Stimulated activated CD4-positive, alpha-beta T cell treated with anti-CD3 and anti-CD28 coated beads, Interleukin-2, amount 100 ng/mL, for 48 hours (primary cell): ENCODE results near the gene GPD1L.
"Not testable (repeated sequence)": the region's sequence is repeated elsewhere in the genome, so short reads cannot be mapped to it uniquely, and the experiment has no call there.

ENCODE experiments used
- DNase-seq, 2 donors: peaks; one replicate each; pipeline ENCODE4 v3.0.0-alpha.2; 2020

Gene GPD1L

GRCh38 chr3:32106929-32107362 lies 526 bp downstream of the GPD1L start:
- DNase-seq = no peak

GRCh38 chr3:32108224-32108623 lies 1.8 kb downstream of the GPD1L start:
- not testable (repeated sequence) for DNase-seq

GRCh38 chr3:32109256-32109655 lies 2.8 kb downstream of the GPD1L start:
- no peak for DNase-seq

GRCh38 chr3:32110233-32110760 lies 3.9 kb downstream of the GPD1L start:
- no peak for DNase-seq

- no peak for DNase-seq
These were observed 5.1 kb downstream of the GPD1L start for GRCh38 chr3:32111560-32111959.

- no peak for DNase-seq
These were observed 7.1 kb downstream of the GPD1L start for GRCh38 chr3:32113566-32113965.

GRCh38 chr3:32113981-32114545 lies 7.6 kb downstream of the GPD1L start:
- DNase-seq = no peak

- peak; percentile 29 to 32 for DNase-seq
These were observed 8.3 kb downstream of the GPD1L start for GRCh38 chr3:32114546-32115386.

- DNase-seq = no peak
These were observed 10.9 kb downstream of the GPD1L start for GRCh38 chr3:32117320-32117719.

GRCh38 chr3:32118215-32118614 lies 11.8 kb downstream of the GPD1L start:
- no peak for DNase-seq

- DNase-seq = no peak
These were observed 14.1 kb downstream of the GPD1L start for GRCh38 chr3:32120471-32120870.

- no peak for DNase-seq
These were observed 14.7 kb downstream of the GPD1L start for GRCh38 chr3:32121137-32121536.

GRCh38 chr3:32123620-32124019 lies 17.2 kb downstream of the GPD1L start:
- DNase-seq = no peak

GRCh38 chr3:32125012-32125411 lies 18.6 kb downstream of the GPD1L start:
- no peak for DNase-seq

- no peak for DNase-seq
These were observed 20.0 kb downstream of the GPD1L start for GRCh38 chr3:32126305-32127015.

GRCh38 chr3:32127219-32127826 lies 20.9 kb downstream of the GPD1L start:
- DNase-seq = no peak

GRCh38 chr3:32128936-32129335 lies 22.5 kb downstream of the GPD1L start:
- DNase-seq = no peak

- no peak for DNase-seq
These were observed 23.4 kb downstream of the GPD1L start for GRCh38 chr3:32129832-32130231.

GRCh38 chr3:32132121-32132520 lies 25.7 kb downstream of the GPD1L start:
- DNase-seq = no peak

GRCh38 chr3:32132706-32133105 lies 26.3 kb downstream of the GPD1L start:
- DNase-seq = no peak

GRCh38 chr3:32136703-32137102 lies 30.3 kb downstream of the GPD1L start:
- no peak for DNase-seq

- DNase-seq = no peak
These were observed 31.4 kb downstream of the GPD1L start for GRCh38 chr3:32137870-32138269.

GRCh38 chr3:32138545-32139104 lies 32.2 kb downstream of the GPD1L start:
- no peak for DNase-seq
